Spleen (tissue), 11 donors: Measurements from ENCODE around the gene NAGPA. TPM values are rescaled to one million over a fixed set of nuclear protein-coding genes. Genes with fewer than 3 reads are reported as not detected.

ENCODE experiments used
- DNase-seq: peaks from one replicate; pipeline ENCODE4 v3.0.0-alpha.2; 2020
- H3K27ac ChIP-seq, 8 donors: fragments of 200-600 bp; sonication (generic) in 7 of 8; 1 replicate in 4 of 8; 2 replicates in 4 of 8; pipeline versions ENCODE4 v1.5.0 to v1.8.0; 2016 to 2021; ENCODE audit warnings: inconsistent platforms in 4 of 8, mild to moderate bottlenecking in 4 of 8, moderate library complexity in 1 of 8
- H3K27me3 ChIP-seq, 7 donors: fragments of 200-600 bp; sonication (generic) in 6 of 7; replicated peaks in 1 of 7; 1 replicate in 4 of 7; 2 replicates in 3 of 7; pipeline versions ENCODE4 v1.5.0 to v1.8.0; 2016 to 2021; ENCODE audit warnings: inconsistent platforms in 3 of 7, mild to moderate bottlenecking in 1 of 7
- H3K36me3 ChIP-seq, 6 donors: fragments of 200-600 bp; sonication (generic) in 5 of 6; 1 replicate in 4 of 6; 2 replicates in 2 of 6; pipeline versions ENCODE4 v1.5.0 to v1.8.0; 2016 to 2021; ENCODE audit warnings: inconsistent platforms in 2 of 6
- H3K4me1 ChIP-seq, 6 donors: fragments of 200-600 bp; sonication (generic) in 5 of 6; 1 replicate in 3 of 6; 2 replicates in 3 of 6; pipeline versions ENCODE4 v1.5.0 to v1.8.0; 2016 to 2021; ENCODE audit warnings: inconsistent platforms in 3 of 6
- H3K4me3 ChIP-seq, 8 donors: fragments of 200-600 bp; sonication (generic) in 7 of 8; 1 replicate in 4 of 8; 2 replicates in 4 of 8; pipeline versions ENCODE4 v1.5.0 to v1.8.0; 2016 to 2021; ENCODE audit warnings: inconsistent platforms in 4 of 8, mild to moderate bottlenecking in 4 of 8, moderate library complexity in 2 of 8
- H3K9me3 ChIP-seq, 8 donors: fragments of 200-600 bp; sonication (generic) in 7 of 8; 1 replicate in 4 of 8; 2 replicates in 4 of 8; pipeline versions ENCODE4 v1.5.0 to v1.8.0; 2016 to 2021; ENCODE audit warnings: inconsistent platforms in 4 of 8
- POLR2A ChIP-seq, 3 donors: fragments of 450-650 bp; IDR thresholded peaks; one replicate each; pipeline ENCODE4 v1.5.1; 2017; ENCODE audit warnings: antibody characterized with exemption in 3 of 3, mild to moderate bottlenecking in 1 of 3
- POLR2AphosphoS5 ChIP-seq, 3 donors: sonication (generic); formaldehyde crosslinking; IDR thresholded peaks; one replicate each; pipeline ENCODE4 v1.5.1; 2017; ENCODE audit warnings: antibody characterized with exemption in 3 of 3
- WGBS, 5 donors: extraction: QIAGEN DNeasy Blood & Tissue Kit in 3 of 5; methylation state at CpG; one replicate each; pipeline versions ENCODE4 v1.1.5 to v1.1.7; 2013 to 2018; 5-methylcytosine and 5-hydroxymethylcytosine counted together
- intact Hi-C: fragments of 100-400 bp; cut with DNase I; formaldehyde crosslinking; loops from one replicate; pipeline ENCODE4 v1.15.0; 2023; ENCODE audit warnings: low total_unique reads
- polyA plus RNA-seq, 3 donors: library from polyadenylated mRNA; stranded (reverse); fragments of 200-250 nt; gene quantifications; one replicate each; pipeline ENCODE4 v1.2.1, GENCODE V29; 2013
- total RNA-seq, 7 donors: library from RNA; depleted of rRNA in 3 of 7; stranded (reverse); fragments of >200 nt in 3 of 7; fragmentation: NEBNext Ultra II Directional in 4 of 7; extraction: Animal tissue kit (Norgen Biotek cat#: 25700) in 4 of 7; gene quantifications; one replicate each; pipeline versions ENCODE4 v1.1.0 to v1.2.1, GENCODE V29; 2016 to 2021
- TF ChIP-seq, protein P1 (sequence below), 11 experiments: fragments of 200-600 bp in 7 of 11; fragments of 450-650 bp in 4 of 11; sonication (generic) in 4 of 11; IDR thresholded peaks in 8 of 11; conservative IDR thresholded peaks in 3 of 11; 1 replicate in 7 of 11; 2 replicates in 4 of 11; pipeline versions ENCODE4 v1.4.0 to v1.8.0; 2016 to 2021; ENCODE audit warnings: antibody characterized with exemption in 11 of 11, inconsistent platforms in 4 of 11, mild to moderate bottlenecking in 1 of 11
- donor health status: healthy with polysubstance abuse.
- donor health status: DM: no; HTN: no; CAD: no; lungs with moderate emphysema.
- donor health status: DM: no; HTN: no; CAD: no.
- donor health status: Bipolar disorder and iron deficiency.
- donor health status: healthy.
- donor health status: DM: no; HTN: no; CAD: no.
- donor health status: DM: yes; HTN: yes; CAD: no.

NAGPA gene
- total and polyA plus RNA-seq, 10 donors: 11.8 to 41.8 (median 18.6) TPM

DNA sequence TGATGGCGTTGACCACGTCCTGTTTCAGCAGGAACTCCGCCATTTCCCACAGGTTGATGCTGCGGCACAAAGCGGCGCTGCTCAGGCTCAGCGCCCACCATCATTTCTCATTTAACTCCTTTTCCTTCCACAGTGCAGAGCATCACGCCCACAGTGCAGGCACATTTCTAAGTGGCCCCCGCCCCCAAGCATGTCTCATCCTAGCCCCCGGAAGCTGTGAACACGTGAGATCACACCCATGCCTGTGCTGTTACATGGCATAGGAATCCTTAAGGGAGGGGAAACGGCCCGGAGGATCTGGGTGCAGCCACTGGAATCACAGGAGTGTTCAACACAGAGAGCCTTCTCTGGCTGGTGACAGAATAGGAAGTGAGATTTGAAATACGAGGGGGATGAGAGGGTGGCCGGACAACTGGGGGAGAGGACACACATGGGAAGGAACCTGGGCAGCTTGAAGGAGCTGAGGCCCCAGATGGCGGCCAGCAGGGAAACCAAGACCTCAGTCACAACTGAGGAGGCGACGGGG lies 4.7 kb downstream of the NAGPA start:
- no peaks in the 10 kb centered on the region for H3K9me3 ChIP-seq
- H3K36me3 ChIP-seq: peaks cover 0 to 68% (median 27%) of the 10 kb centered on the region in 6 donors
- DNase-seq: no peak
- no peaks in the 10 kb centered on the region for H3K27me3 ChIP-seq
- H3K4me1 ChIP-seq: peaks cover 4 to 22% (median 17%) of the 10 kb centered on the region in 6 donors
- no peak overlapping the region for H3K27ac ChIP-seq
- 86 to 93% (median 90%) methylated on average over 18 of the region's 18 CpGs for WGBS, 5 donors
- intact Hi-C loops: no loop called here
- no peak overlapping the region for H3K4me3 ChIP-seq
- TF ChIP-seq POLR2A (IDR thresholded peaks at IDR 0.05): no peak
- TF ChIP-seq, protein P1, sequence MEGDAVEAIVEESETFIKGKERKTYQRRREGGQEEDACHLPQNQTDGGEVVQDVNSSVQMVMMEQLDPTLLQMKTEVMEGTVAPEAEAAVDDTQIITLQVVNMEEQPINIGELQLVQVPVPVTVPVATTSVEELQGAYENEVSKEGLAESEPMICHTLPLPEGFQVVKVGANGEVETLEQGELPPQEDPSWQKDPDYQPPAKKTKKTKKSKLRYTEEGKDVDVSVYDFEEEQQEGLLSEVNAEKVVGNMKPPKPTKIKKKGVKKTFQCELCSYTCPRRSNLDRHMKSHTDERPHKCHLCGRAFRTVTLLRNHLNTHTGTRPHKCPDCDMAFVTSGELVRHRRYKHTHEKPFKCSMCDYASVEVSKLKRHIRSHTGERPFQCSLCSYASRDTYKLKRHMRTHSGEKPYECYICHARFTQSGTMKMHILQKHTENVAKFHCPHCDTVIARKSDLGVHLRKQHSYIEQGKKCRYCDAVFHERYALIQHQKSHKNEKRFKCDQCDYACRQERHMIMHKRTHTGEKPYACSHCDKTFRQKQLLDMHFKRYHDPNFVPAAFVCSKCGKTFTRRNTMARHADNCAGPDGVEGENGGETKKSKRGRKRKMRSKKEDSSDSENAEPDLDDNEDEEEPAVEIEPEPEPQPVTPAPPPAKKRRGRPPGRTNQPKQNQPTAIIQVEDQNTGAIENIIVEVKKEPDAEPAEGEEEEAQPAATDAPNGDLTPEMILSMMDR (IDR thresholded peaks at IDR 0.05 in 8 of 11, conservative IDR thresholded peaks at IDR 0.05 in 3 of 11): no peak
- TF ChIP-seq POLR2AphosphoS5 (IDR thresholded peaks at IDR 0.05): no peak

DNA sequence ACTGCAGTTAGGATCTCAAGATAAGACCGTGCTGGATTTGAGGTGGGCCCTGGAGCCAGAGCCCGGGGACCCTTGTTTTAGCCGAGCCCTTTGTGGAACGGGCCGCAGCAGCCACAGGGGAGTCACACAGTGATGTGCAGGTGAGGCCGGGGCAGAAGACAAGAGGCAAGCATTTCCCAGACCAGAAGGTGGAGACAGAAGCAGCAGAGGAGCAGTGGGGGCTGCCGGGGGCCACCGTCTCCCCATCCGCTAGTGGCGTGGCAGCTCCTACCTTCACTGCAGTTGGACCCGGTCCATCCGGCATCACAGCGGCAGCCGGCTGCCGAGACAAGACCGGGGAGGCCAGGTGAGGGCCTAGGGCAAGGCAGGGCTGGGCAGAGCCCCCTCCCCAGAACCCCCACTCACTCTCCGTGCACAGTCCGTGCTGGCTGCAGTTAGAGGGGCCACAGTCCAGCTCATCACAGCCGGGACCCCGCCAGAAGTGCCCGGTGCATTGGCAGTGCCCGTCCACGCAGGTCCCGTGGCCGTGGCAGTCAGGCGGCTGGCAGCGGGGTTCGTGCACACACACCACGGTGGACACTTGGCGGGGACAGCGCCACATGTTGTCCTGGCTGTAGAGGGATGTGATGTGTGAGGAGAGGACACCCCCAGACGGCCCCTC lies 6.0 kb downstream of the NAGPA start:
- TF ChIP-seq POLR2A (IDR thresholded peaks at IDR 0.05) (no peak), POLR2AphosphoS5 (IDR thresholded peaks at IDR 0.05) (peak in 1 of 3 donors; percentile 19)
- TF ChIP-seq, protein P1 (IDR thresholded peaks at IDR 0.05 in 8 of 11, conservative IDR thresholded peaks at IDR 0.05 in 3 of 11): no peak
- H3K4me1 ChIP-seq: peaks cover 3 to 13% (median 10%) of the 10 kb centered on the region in 6 donors
- no peaks in the 10 kb centered on the region for H3K9me3 ChIP-seq
- H3K4me3 ChIP-seq: no peak overlapping the region
- no peaks in the 10 kb centered on the region for H3K27me3 ChIP-seq
- intact Hi-C loops: no loop called here
- H3K27ac ChIP-seq: no peak overlapping the region
- H3K36me3 ChIP-seq: peaks cover 0 to 68% (median 27%) of the 10 kb centered on the region in 6 donors
- DNase-seq: no peak
- 91 to 96% (median 94%) methylated on average over 23 to 32 of the region's 32 CpGs for WGBS, 5 donors

DNA sequence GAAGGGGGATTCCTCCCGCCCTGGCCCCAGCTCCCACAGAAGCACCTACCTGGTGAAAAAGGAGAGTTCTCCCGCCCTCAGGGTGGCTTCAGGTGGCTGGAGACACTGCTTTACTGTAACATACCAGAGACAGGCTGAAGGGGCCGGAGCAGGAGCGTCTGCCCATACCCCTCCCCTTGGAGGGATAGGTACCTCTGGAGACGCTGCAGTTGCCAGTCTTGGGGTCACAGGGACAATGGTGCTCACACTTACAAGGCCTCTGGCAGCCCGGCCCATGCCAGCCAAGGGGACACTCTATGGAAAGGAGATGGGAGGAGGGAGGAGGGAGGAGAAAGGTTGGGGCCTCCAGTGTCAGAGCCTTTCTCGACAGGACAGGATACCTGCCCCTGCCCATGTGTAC lies 6.6 kb downstream of the NAGPA start:
- H3K4me3 ChIP-seq: no peak overlapping the region
- no peak for DNase-seq
- TF ChIP-seq, protein P1 (IDR thresholded peaks at IDR 0.05 in 8 of 11, conservative IDR thresholded peaks at IDR 0.05 in 3 of 11): no peak
- TF ChIP-seq POLR2A (IDR thresholded peaks at IDR 0.05) (no peak), POLR2AphosphoS5 (IDR thresholded peaks at IDR 0.05) (no peak)
- peaks cover 0 to 7% (median 4%) of the 10 kb centered on the region in 6 donors for H3K4me1 ChIP-seq
- no peak overlapping the region for H3K27ac ChIP-seq
- H3K9me3 ChIP-seq: no peaks in the 10 kb centered on the region
- peaks cover 0 to 68% (median 27%) of the 10 kb centered on the region in 6 donors for H3K36me3 ChIP-seq
- H3K27me3 ChIP-seq: no peaks in the 10 kb centered on the region
- WGBS, 5 donors: 90 to 95% (median 93%) methylated on average over 4 to 7 of the region's 7 CpGs
- intact Hi-C loops: no loop called here

DNA sequence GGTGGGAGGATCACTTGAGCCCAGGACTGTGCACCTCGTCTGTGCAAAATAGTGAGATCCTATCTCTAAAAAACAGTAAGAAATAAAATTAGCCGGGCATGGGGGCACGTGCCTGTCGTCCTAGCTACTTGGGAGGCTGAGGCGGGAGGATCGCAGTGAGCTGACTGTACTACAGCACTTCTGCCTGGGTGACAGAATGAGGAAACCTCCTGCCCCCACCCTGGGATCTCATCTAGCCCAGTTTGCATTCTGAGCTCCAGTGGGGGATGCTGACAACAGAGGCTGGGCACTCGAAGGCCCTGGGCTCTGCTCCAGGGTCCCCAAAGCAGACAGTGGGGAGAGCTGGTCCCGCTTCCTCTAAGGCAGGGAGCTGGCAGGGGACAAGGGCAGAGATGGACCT lies 7.1 kb downstream of the NAGPA start:
- Histone ChIP-seq H3K36me3 (peaks cover 0 to 68% (median 27%) of the 10 kb centered on the region in 6 donors), H3K4me1 (peaks cover 0 to 3% (median under 1%) of the 10 kb centered on the region in 6 donors), H3K27ac (no peak overlapping the region), H3K9me3 (no peaks in the 10 kb centered on the region), H3K27me3 (no peaks in the 10 kb centered on the region), H3K4me3 (no peak overlapping the region)
- intact Hi-C loops: no loop called here
- WGBS, 5 donors: 88 to 98% (median 91%) methylated on average over 8 of the region's 8 CpGs
- no peak for DNase-seq
- no peak for TF ChIP-seq POLR2AphosphoS5 (IDR thresholded peaks at IDR 0.05)
- TF ChIP-seq, protein P1 (IDR thresholded peaks at IDR 0.05 in 8 of 11, conservative IDR thresholded peaks at IDR 0.05 in 3 of 11): no peak
- no peak for TF ChIP-seq POLR2A (IDR thresholded peaks at IDR 0.05)
